Activated CD4-positive, alpha-beta T cell treated with anti-CD3 and anti-CD28 coated beads for 24 hours (primary cell): Measurements from ENCODE around the gene KHDC1L.
"Not testable (repeated sequence)": the region's sequence is repeated elsewhere in the genome, so short reads cannot be mapped to it uniquely, and the experiment has no call there.

Source experiments
- DNase-seq, 2 donors: peaks; one replicate each; pipeline ENCODE4 v3.0.0-alpha.2; 2020; ENCODE audit warnings: low read depth in 2 of 2

Gene KHDC1L

GRCh38 chr6:73207221-73207837, 18.0 kb downstream of the KHDC1L start:
- no peak for DNase-seq

DNA sequence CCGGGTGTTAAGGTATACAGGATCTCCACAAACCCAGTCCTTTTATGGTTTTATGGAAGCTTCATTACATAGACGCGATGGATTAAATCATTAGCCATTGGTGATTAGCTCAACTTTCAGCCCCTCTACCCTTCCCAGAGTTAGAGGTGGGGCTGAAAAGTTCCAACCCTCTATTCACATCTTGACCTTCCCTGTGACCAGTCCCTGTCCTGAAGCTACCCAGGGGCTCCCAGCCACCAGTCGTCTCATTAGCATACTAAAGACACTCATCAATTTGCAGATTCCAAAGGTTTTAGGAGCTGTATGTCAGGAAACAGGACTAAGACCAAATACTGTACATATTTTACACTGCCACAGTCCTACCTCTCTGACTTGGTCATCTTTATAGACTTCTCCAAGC, 21.0 kb downstream of the KHDC1L start:
- DNase-seq: no peak

- DNase-seq: no peak
These were observed 22.2 kb downstream of the KHDC1L start for GRCh38 chr6:73203098-73203497.

DNA sequence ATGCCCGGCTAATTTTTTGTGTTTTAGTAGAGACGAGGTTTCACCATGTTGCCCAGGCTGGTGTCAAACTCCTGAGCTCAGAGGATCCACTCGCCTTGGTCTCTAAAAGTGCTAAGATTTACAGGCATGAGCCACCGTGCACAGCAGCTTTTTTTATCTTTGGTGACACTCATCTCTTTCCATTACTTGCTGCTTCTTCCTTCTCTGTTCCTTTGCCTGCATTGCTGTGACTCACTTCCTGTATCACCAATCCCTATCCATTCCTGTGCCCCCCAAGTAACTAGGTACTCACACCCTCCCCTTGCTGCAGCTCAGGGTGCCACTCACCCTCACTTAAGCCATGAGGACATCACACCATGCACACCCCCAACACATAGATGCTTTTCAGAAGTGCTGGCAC, 24.6 kb downstream of the KHDC1L start:
- no peak for DNase-seq

GRCh38 chr6:73200247-73200646, 25.0 kb downstream of the KHDC1L start:
- DNase-seq: no peak

GRCh38 chr6:73194744-73195143, 30.6 kb downstream of the KHDC1L start:
- DNase-seq: no peak

DNA sequence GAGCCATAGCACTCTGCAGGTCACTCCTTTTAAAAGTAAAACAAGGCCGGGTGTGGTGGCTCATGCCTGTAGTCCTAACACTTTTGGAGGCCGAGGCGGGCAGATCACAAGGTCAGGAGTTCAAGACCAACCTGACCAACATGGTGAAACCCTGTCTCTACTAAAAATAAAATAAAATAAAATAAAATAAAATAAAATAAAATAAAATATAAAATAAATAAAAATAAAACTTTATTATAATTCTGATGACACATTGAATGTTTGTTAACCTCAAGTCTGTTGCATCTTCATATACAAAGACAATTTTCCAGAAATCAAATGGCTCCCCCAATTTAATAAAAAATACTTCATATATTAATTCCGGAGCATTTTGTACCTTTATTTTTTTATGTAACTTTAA, 32.0 kb downstream of the KHDC1L start:
- DNase-seq: not testable (repeated sequence)

GRCh38 chr6:73182021-73182607, 43.2 kb downstream of the KHDC1L start:
- no peak for DNase-seq

- DNase-seq: no peak
These were observed 44.3 kb downstream of the KHDC1L start for GRCh38 chr6:73180763-73181619.

GRCh38 chr6:73180076-73180738, 45.1 kb downstream of the KHDC1L start:
- DNase-seq: no peak

DNA sequence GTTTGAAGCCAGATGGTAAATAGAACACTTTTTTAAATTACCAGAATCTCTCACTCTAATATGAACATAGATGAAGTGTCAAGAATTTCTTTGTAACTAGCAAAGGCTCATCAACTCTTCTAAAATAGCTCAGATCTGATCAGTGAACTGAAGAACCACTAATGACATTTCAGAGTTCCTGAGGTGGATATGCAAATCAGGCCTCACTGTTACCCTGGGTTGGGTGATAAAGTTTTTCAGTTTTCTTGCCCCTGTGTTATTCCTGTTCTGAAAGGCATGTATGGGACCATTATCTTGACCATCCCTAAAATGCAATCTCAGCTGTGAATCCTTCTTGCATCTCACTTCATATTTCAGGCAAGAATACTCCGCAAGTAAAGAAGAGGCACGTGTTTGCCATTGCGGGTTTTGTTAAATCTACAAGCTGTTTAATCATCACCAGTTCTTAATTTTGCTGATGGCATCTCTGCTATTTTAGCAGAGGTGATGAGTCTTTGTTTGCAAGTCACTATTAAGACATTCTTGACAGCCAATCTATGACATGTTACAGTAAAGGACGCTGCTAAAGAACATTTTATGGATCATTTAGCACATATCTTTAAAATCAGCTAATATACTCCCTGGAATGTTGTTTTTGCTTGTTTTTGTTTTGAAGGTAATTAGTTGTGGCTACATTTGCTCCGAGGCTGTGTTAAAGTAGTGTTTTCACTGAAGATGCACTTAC, 47.9 kb downstream of the KHDC1L start:
- DNase-seq: no peak

GRCh38 chr6:73176057-73176456, 49.2 kb downstream of the KHDC1L start:
- no peak for DNase-seq

DNA sequence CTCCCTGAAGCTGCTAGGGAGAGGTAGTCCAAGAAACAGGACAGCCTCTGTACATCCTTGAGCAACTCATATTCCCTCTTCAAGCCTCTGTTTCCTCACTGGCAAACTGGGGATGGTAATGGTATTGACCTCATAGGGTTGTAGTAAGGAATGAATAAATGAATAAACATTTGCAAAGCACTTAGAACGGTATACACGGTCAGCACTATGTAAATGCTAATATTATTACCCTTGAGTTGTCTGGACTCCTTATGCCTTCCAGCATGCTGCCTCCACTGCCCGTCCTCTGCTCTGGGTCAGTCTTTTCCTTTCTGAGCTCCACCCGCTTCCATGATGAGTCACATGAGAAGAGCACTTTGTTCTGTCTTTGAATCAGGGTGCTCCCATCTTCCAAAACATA, 50.6 kb downstream of the KHDC1L start:
- DNase-seq: no peak
